H1 (cell line): ENCODE results near the gene PNMA1. TPM values are rescaled to one million over a fixed set of nuclear protein-coding genes. Genes with fewer than 3 reads are reported as not detected.

ENCODE experiments used
- ATF3 ChIP-seq: IDR thresholded peaks from 2 replicates; pipeline ENCODE4 v1.6.1; 2011; ENCODE audit warnings: low read depth, mild to moderate bottlenecking, low read length; ENCODE audit not compliant: insufficient read depth
- CBX8 ChIP-seq: fragments of 300-800, 300-1000 bp; sonication (generic); IDR thresholded peaks from 2 replicates; pipeline ENCODE4 v1.7.1; 2016; ENCODE audit warnings: low read depth, low read length, borderline replicate concordance
- E2F6 ChIP-seq: IDR thresholded peaks from 2 replicates; pipeline ENCODE4 v1.6.1; 2012; ENCODE audit warnings: inconsistent platforms
- FOSL1 ChIP-seq: IDR thresholded peaks from 2 replicates; pipeline ENCODE4 v1.6.1; 2011; ENCODE audit warnings: mild to moderate bottlenecking, low read depth, low read length, moderate library complexity; ENCODE audit not compliant: insufficient read depth
- POLR2A ChIP-seq, 2 experiments: IDR thresholded peaks; 1 replicate in 1 of 2; 2 replicates in 1 of 2; pipeline ENCODE4 v1.6.1; 2011; ENCODE audit warnings: low read depth in 2 of 2, low read length in 2 of 2, mild to moderate bottlenecking in 2 of 2; ENCODE audit errors: control extremely low read depth in 1 of 2
- SIRT6 ChIP-seq: IDR thresholded peaks from one replicate; pipeline ENCODE4 v1.7.1; 2012; ENCODE audit warnings: low read length, inconsistent platforms
- SIX5 ChIP-seq: IDR thresholded peaks from 2 replicates; pipeline ENCODE4 v1.6.1; 2011; ENCODE audit warnings: mild to moderate bottlenecking, low read depth, low read length
- SRF ChIP-seq: IDR thresholded peaks from 2 replicates; pipeline ENCODE4 v1.6.1; 2011; ENCODE audit warnings: mild to moderate bottlenecking, low read depth, low read length, moderate library complexity
- polyA plus RNA-seq, 7 experiments: library from polyadenylated mRNA; depleted of rRNA in 3 of 7; stranded (reverse) in 5 of 7; unstranded in 2 of 7; fragments of >200 nt in 5 of 7; fragments of 200-250 nt in 2 of 7; gene quantifications; 1 replicate in 5 of 7; 2 replicates in 1 of 7; 4 replicates in 1 of 7; pipeline versions ENCODE4 v1.2.1 to v1.2.3, GENCODE V29; 2011 to 2013; ENCODE audit warnings: missing spikeins in 2 of 7, mixed read lengths in 2 of 7
- total RNA-seq: library from RNA; stranded (reverse); fragmentation: NEBNext Ultra II Directional; extraction: Animal tissue kit (Norgen Biotek cat#: 25700); gene quantifications from 2 replicates; pipeline ENCODE4 v1.2.1, GENCODE V29; 2021

The PNMA1 gene
- total and polyA plus RNA-seq, 2 of the 8 experiments (the other 6 are each of a cell fraction or from before 2014, with no cell fraction given): 15.8 to 52.7 TPM

GRCh38 chr14:73726025-73726961 is 12.1 kb upstream of the PNMA1 start (continued):
- TF ChIP-seq CBX8 (no peak), ATF3 (no peak), SRF (no peak), FOSL1 (no peak), POLR2A (IDR thresholded peaks at IDR 0.05; ENCODE audit: control extremely low read depth in 1 of 2, low read depth in 2 of 2, low read length in 2 of 2) (no peak), SIX5 (no peak), SIRT6 (no peak), E2F6 (no peak)
- TF ChIP-seq, all 59 proteins: peak for 0
